ENCODE results near the gene SYCP2L.
"Not testable (repeated sequence)": the region's sequence is repeated elsewhere in the genome, so short reads cannot be mapped to it uniquely, and the experiment has no call there.

DNA sequence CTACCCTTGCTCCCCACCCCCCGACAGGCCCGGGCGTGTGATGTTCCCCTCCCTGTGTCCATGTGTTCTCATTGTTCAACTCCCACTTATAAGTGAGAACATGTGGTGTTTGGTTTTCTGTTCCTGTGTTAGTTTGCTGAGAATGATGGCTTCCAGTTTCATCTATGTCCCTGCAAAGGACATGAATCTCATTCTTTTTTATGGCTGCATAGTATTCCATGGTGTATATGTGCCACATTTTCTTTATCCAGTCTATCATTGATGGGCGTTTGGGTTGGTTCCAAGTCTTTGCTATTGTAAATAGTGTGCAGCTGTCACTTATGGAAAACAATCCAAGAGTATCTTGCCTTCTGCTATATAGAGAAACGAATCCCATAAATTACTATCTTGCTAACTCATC, 116.4 kb downstream of the SYCP2L start:
- TF ChIP-seq, protein P1, sequence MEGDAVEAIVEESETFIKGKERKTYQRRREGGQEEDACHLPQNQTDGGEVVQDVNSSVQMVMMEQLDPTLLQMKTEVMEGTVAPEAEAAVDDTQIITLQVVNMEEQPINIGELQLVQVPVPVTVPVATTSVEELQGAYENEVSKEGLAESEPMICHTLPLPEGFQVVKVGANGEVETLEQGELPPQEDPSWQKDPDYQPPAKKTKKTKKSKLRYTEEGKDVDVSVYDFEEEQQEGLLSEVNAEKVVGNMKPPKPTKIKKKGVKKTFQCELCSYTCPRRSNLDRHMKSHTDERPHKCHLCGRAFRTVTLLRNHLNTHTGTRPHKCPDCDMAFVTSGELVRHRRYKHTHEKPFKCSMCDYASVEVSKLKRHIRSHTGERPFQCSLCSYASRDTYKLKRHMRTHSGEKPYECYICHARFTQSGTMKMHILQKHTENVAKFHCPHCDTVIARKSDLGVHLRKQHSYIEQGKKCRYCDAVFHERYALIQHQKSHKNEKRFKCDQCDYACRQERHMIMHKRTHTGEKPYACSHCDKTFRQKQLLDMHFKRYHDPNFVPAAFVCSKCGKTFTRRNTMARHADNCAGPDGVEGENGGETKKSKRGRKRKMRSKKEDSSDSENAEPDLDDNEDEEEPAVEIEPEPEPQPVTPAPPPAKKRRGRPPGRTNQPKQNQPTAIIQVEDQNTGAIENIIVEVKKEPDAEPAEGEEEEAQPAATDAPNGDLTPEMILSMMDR (conservative IDR thresholded peaks at IDR 0.05; ENCODE audit: low read depth in 2 of 2) = not testable (repeated sequence)
- not testable (repeated sequence) for TF ChIP-seq POLR2AphosphoS5 (IDR thresholded peaks at IDR 0.05; ENCODE audit: low read depth); EZH2phosphoT487 (IDR thresholded peaks at IDR 0.05; ENCODE audit: unreplicated experiment); EZH2 (IDR thresholded peaks at IDR 0.05; ENCODE audit: low read depth, unreplicated experiment); NANOG (IDR thresholded peaks at IDR 0.05; ENCODE audit: borderline replicate concordance)
- TF ChIP-seq, protein P2, sequence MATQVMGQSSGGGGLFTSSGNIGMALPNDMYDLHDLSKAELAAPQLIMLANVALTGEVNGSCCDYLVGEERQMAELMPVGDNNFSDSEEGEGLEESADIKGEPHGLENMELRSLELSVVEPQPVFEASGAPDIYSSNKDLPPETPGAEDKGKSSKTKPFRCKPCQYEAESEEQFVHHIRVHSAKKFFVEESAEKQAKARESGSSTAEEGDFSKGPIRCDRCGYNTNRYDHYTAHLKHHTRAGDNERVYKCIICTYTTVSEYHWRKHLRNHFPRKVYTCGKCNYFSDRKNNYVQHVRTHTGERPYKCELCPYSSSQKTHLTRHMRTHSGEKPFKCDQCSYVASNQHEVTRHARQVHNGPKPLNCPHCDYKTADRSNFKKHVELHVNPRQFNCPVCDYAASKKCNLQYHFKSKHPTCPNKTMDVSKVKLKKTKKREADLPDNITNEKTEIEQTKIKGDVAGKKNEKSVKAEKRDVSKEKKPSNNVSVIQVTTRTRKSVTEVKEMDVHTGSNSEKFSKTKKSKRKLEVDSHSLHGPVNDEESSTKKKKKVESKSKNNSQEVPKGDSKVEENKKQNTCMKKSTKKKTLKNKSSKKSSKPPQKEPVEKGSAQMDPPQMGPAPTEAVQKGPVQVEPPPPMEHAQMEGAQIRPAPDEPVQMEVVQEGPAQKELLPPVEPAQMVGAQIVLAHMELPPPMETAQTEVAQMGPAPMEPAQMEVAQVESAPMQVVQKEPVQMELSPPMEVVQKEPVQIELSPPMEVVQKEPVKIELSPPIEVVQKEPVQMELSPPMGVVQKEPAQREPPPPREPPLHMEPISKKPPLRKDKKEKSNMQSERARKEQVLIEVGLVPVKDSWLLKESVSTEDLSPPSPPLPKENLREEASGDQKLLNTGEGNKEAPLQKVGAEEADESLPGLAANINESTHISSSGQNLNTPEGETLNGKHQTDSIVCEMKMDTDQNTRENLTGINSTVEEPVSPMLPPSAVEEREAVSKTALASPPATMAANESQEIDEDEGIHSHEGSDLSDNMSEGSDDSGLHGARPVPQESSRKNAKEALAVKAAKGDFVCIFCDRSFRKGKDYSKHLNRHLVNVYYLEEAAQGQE (IDR thresholded peaks at IDR 0.05; ENCODE audit: unreplicated experiment) = not testable (repeated sequence)
